Raji (cell line): ENCODE results near the gene MEGF8.

Experiments used
- POLR2A ChIP-seq: IDR thresholded peaks from 2 replicates; pipeline ENCODE4 v1.6.1; 2011; ENCODE audit warnings: low read depth, low read length, control low read depth; ENCODE audit not compliant: insufficient read depth

Gene MEGF8, protein sequence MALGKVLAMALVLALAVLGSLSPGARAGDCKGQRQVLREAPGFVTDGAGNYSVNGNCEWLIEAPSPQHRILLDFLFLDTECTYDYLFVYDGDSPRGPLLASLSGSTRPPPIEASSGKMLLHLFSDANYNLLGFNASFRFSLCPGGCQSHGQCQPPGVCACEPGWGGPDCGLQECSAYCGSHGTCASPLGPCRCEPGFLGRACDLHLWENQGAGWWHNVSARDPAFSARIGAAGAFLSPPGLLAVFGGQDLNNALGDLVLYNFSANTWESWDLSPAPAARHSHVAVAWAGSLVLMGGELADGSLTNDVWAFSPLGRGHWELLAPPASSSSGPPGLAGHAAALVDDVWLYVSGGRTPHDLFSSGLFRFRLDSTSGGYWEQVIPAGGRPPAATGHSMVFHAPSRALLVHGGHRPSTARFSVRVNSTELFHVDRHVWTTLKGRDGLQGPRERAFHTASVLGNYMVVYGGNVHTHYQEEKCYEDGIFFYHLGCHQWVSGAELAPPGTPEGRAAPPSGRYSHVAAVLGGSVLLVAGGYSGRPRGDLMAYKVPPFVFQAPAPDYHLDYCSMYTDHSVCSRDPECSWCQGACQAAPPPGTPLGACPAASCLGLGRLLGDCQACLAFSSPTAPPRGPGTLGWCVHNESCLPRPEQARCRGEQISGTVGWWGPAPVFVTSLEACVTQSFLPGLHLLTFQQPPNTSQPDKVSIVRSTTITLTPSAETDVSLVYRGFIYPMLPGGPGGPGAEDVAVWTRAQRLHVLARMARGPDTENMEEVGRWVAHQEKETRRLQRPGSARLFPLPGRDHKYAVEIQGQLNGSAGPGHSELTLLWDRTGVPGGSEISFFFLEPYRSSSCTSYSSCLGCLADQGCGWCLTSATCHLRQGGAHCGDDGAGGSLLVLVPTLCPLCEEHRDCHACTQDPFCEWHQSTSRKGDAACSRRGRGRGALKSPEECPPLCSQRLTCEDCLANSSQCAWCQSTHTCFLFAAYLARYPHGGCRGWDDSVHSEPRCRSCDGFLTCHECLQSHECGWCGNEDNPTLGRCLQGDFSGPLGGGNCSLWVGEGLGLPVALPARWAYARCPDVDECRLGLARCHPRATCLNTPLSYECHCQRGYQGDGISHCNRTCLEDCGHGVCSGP (N-terminal part only)

DNA sequence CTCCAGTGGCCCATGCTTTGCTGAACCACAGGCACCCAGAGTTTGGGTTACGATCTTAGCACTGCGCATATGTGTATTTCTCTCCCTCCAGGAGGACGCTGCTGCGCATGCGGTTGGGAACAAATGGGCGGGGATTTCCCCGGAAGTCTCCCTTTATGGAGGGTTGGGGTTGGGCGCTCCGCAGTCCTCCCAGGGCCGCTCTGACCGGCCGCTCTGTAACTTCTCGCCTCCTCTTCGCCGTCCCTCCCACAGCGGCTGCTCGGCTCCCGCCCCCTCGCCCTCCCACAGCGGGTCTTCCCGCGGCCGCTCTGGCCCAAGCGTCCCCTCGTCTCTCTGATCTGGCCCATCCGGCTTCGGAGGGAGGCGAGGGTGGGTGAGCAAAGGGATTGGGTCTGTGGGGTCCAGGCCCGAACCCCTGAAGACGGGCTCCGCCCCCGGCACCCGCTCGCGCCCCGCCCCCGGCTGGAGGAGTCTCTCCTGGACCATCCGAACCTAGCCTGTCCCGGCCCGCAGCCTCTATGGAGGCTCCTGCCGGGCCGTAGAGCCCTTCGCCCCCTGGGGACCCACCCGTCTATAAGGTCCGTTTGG lies at the start of gene MEGF8:
MEGF8 (plus strand) TSS at position 328 of the 588 bp plus-strand sequence. CDS start 609 bp downstream, outside the sequence.
- TF ChIP-seq POLR2A, result peak; percentile 73

DNA sequence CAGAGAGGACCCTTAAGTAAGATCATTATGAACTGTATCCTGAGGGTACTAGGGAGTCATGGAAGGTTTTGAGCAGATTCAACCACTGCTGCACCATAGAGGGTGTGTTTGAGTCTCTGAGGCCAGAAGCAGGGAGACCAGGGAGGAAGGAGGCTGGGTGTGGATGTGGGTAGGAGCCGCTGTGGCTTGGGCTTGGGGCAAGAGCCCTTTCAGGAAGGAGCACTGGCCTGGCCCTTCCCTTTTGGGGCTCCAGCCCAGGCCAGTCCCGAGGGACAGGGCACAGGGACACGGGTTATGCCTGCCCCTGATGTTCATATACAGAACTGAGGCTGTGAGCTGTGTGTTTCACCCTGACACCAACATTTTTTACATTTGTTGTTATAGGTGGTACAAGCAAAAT lies 49.2 kb upstream of the MEGF8 start:
- no peak for TF ChIP-seq POLR2A

DNA sequence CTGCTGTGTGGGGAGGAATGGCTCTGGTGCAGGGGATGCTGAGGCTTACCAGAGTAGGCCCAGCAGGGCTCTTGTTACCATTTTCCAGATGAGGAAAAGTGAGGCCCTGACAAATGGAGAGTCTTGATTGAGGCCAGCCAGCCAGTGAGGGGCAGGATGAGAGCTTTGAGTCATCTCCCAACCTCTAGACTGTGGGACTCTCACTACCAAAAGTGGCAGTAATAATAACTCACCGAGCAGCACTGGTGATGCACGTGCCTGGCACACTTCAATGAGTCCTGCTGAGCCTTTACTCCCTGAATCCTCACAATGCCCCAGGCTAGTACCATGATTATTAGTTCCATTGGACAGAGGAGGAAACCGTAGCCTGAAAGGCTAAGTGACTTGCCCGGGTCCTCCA lies 48.6 kb upstream of the MEGF8 start:
- no peak for TF ChIP-seq POLR2A

DNA sequence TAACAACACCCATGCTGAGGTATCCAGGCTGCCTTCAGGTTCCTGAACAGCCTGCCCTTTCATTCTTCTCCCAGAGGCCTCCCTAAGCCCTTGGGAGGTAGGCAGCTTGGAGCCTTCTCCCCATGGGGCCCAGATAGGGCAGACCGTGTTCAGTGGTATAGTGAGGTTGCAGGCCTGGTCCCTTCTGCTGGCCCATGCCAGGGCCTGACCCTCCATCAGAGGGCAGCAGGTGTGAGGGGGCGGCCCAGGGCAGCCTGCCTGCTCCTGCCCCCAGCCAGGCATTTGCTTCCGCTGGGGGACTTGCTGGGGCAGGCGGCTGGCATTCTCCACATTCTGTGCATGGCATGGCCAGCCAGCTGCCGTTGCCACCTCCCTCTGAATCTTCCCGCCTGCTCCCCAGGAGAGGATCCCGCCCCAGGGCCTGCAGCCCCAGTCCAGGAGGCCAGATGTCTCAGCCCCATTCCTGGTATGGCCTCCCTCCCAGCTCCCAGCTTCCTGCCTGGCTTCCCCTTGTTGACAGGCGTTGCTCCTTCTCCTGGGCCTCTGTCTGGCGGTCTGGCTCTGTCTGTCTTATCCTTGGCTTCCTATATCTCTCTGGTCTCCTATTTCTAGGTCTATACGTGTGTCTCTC lies 47.5 kb upstream of the MEGF8 start:
- 0 out of 2 replicates have a peak, but pooled peaks have one; percentile 20 for TF ChIP-seq POLR2A

DNA sequence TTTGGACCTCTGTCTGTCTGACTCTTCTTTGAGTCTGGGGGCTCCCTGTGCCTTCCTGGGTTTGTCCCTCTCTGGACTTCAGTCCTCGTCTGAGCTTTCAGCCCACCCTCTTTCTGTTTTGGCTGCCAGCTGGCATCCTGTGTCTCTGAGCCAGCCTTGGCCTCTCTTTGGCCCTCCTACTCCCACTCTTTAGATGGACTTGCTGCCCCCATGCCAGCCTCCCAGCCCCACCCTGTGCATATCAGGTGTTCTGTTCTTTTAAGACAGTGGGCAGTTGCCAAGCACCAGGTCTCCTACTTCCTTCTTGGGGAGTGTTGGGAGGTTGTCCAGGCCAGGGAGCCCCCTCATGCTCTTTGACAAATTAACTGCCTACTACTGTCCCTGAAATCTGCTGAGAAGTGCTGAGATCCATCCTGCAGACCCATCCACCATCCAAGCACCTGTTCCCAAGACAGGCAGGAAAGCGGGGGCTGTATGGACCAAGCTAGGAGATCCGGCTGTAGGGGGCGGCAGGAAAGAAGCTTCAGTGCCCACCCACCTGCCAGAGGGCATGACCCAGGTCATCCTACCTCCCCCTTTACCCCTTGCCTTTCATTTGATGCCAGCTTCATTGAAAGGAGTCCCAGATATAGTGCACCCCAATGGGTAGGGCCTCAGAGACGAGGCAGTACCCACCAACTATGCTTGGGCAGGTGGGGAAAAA lies 46.8 kb upstream of the MEGF8 start:
- TF ChIP-seq POLR2A, result 0 out of 2 replicates have a peak, but pooled peaks have one; percentile 12

DNA sequence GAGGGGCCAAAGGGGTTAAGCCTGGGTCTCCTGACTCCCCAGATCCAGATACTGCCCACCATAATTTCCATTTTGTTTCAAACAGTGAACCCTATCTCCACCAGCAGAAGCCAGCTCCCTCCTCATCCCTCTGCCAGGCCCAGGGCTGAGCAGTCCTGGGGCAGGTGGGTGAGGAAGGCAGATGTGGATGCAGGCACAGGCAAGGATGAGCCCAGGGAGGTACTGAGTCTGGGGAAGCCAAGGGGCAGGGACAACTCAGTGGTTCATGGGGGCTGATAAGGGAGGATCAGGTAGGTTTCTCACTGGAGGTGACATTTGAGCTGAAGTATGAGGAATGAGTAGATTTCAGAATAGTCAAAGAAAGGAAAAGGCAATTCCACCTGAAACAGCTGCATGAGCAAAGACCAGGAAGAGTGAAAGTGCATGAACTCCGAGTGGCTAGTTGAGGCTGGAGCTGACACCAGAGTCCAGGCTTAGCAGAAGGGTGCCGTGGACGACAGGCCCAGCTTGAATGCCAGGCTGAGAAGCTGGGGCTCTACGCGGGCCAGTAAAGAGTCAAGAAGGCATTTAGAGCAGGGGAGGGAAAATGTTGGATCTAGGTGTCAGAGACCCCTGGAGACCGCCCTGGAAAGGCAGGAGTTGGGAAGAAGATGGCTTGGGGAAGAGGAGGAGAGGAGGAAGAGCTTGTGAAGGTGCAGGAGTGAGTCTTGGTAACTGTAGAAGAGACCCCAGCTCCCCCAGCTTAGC lies 46.1 kb upstream of the MEGF8 start:
- TF ChIP-seq POLR2A, result no peak

DNA sequence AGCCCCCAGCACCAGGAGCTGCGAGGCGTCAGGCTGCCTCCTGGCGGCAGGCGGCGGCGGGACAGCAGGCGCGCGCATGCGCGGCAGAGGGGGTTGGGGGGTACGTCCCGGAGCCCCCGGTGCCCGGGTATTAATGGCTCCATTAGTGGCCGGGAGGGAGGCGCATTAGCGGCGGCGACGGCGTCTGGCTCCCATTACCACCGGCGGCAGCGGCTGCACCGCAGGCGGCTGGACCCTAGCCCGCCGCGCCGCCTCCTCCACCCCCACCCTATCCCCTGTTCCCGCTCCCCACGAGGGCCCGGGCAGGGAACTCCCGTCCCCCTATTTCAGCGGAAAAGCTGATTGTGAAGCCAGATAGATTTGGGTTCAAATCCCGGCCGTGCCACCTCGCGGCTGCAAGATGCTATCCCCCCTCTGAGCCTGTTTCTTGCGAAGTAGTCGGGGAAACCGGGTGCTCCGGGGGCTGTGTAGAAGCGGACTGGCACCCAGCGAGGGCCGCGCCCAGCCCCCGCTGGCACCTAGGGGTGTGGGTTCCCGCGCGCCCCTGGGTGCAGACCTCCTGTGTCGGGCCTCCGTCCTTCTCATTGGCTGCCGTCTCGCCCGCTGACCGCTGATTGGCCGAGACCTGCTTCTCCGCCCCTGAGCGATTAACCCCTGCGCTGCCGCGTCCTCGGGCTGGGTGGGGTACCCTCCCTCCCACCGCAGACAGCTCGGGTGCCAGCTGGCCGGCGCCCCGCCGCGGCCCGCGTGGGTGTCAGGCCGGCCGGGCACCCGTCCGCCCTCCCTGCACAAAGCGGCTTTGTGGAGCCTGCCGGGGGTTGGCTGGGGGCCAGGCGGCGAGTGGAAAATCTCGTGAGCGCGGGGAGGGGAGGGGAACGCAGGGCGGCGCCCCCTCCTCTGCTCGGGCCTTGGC lies 45.3 kb upstream of the MEGF8 start:
- peak; percentile 88 for TF ChIP-seq POLR2A

DNA sequence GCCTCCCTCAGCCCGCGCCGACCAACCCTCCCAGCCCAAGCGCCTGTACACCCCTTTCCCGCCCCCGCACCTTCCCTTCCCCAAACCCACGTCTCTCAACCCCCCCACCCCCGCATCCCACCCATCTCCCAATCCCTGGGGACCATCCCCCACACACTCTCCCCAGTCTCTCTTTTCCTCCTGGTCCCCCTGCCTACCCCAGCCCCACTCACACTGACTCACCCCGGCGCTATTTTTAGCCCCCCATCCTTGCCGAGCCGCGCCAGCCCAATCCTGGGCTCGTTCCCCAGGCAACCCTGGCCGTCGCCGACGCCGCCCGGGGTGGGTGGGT lies 44.7 kb upstream of the MEGF8 start:
- TF ChIP-seq POLR2A, result no peak

DNA sequence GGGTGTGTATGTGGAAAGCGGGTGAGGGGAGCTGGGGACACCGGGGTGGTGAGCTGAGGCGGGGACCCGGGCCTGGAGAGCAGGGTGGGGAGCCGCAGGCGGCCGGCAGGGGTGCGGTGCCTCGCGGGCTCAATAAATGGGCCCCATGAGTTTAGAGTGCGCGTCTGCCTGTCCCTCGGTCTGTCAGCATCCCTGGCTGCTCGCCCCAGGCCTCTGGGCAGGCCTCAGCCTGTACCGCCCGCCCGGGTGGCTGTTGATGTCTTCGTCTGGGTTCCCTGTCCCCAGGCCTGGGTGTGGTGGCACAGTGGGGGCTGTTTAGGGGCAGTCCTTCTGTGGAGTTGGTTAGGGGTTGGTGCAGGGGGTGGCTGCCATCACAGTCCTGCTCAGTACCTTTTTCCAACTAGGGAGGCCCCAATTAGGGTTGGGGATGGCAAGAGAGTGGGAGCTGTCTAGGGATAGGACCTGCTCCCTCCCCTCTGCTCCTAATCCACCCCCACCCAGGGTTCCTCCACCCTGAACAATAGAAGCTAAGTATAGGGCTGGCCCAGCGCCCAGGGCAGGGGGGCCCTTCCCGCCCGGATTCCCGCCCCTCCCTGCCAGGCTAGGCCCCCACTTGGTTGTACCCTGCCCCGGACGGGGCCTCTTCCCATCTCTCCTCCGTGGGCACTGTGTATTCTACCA lies 44.1 kb upstream of the MEGF8 start:
- TF ChIP-seq POLR2A, result no peak

DNA sequence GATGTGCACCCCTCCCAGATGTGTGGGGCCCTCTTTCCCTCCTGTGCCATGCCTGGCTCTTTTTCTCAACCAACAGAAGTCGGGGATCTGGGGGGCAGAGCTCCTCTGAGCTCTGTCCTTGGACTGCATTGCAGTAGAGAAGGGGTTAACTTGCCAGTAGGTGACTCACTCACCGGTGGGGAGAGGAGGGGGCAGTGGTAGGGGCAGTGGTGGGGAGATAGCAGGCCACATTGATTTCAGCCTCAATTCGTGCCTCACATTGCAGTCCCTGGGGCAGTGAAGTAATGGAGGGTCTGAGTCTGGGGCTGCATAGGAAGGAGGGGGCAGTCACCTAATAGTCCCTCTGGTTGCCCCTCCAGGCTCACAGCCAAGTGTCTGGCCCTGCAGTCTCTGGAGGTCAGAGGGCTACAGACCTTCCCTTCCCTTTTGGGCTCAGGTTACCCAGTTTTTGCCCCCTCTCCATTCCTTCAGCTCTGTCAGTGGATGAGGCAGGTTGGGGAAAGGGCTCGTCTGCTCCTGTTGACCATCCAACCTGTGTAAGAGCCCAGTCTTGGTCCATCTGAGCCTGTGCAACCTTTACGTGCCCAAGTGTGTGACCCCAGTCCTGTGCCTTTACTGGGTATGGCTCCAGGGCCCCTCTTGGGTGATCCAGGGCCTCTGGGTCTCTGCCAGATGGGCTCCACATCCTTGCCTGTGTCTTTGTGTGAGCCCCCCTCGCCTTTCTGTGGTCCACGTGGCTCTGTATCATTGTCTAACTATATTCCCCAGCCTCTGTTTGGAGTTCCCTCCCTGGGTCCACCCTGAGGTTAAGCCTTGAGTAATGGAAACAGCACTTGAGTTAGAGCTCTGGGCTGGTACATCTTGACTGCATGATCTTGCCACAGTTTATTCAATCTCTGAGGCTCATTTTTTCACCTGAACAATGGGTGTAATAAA lies 43.3 kb upstream of the MEGF8 start:
- peak; percentile 31; the same call in 1 of the 2 replicates for TF ChIP-seq POLR2A

DNA sequence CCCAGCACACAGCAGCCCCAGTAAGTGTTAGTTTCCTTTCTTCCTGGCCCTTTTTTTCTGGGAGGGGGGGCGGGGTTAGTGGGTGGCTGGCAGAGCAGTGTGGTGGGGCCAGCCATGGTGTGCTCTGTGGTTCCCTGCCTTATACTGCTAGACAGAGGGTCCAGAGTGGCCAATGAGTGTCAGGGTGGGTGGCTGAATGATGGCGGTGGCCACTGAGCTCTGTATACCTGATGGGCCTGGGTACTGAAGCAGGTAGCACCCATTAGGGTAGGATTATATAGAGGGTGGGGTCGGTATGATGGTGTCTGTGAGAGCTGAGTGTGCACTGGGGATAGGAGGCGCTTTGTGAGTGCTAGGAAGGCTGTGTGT lies 42.6 kb upstream of the MEGF8 start:
- no peak for TF ChIP-seq POLR2A
